BE2C (cell line): Measurements from ENCODE around the gene UNC5A.
A peak's percentile ranks its signal among the peaks of the same experiment; 100 is the strongest.

Experiments used
- DNase-seq: peaks from one replicate; pipeline ENCODE4 v3.0.0-alpha.2; 2020
- H3K27me3 ChIP-seq: fragments of 250-450 bp; sonication (Bioruptor Pico); 2 replicates; pipeline ENCODE4 v1.5.1; 2020; ENCODE audit warnings: mild to moderate bottlenecking
- H3K36me3 ChIP-seq: fragments of 250-450 bp; sonication (Bioruptor Pico); 2 replicates; pipeline ENCODE4 v1.5.1; 2020; ENCODE audit warnings: mild to moderate bottlenecking
- H3K4me1 ChIP-seq: fragments of 250-450 bp; sonication (Bioruptor Pico); 2 replicates; pipeline ENCODE4 v1.5.1; 2020
- H3K4me3 ChIP-seq: 2 replicates; pipeline ENCODE4 v1.5.1; 2011; ENCODE audit warnings: low read depth, low read length
- H3K9me3 ChIP-seq: fragments of 250-450 bp; sonication (Bioruptor Pico); 2 replicates; pipeline ENCODE4 v1.5.1; 2020
- TF ChIP-seq, protein P1 (sequence below): IDR thresholded peaks from 2 replicates; pipeline ENCODE4 v1.5.1; 2012; ENCODE audit warnings: mild to moderate bottlenecking, low read depth, low read length

The UNC5A gene

DNA sequence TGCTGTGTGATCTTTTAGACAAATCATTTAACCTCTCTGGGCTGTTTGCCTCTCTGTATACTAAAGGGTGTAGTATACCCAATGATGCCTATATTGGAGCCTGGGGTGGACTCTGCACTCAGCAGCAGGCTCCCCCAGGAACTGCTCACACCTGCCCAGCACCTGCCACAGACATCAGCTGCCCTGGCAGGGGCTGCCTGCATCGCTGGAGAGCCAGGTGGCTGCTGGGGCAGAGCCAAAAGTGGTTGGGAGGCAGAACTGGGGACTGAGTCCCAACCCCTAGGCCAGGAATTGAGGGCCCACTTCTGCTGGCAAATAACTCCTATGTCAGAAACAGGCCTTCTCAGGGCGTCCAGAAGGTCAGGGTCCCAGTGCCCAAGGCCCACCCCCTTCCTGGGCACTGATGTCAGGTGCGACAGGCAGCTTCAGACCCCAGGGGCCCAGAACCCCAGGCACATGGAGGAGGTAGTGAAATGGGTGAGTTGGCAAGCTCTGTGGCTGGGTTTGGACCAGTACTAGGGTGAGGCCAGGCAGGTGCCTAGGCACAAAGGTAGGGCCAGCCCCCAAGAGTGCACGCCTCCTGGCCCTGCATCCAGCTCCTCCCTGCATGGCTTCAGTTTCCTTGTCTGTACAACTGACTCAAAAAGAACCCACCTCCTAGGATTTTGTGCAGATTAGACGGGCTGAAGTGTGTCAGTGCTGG lies 5.8 kb downstream of the UNC5A start:
- Histone ChIP-seq H3K4me3 (no peak overlapping the region), H3K36me3 (no peaks in the 10 kb centered on the region), H3K27me3 (no peaks in the 10 kb centered on the region), H3K9me3 (no peaks in the 10 kb centered on the region), H3K4me1 (peaks cover 22% of the 10 kb centered on the region)
- no peak for DNase-seq
- TF ChIP-seq, protein P1, sequence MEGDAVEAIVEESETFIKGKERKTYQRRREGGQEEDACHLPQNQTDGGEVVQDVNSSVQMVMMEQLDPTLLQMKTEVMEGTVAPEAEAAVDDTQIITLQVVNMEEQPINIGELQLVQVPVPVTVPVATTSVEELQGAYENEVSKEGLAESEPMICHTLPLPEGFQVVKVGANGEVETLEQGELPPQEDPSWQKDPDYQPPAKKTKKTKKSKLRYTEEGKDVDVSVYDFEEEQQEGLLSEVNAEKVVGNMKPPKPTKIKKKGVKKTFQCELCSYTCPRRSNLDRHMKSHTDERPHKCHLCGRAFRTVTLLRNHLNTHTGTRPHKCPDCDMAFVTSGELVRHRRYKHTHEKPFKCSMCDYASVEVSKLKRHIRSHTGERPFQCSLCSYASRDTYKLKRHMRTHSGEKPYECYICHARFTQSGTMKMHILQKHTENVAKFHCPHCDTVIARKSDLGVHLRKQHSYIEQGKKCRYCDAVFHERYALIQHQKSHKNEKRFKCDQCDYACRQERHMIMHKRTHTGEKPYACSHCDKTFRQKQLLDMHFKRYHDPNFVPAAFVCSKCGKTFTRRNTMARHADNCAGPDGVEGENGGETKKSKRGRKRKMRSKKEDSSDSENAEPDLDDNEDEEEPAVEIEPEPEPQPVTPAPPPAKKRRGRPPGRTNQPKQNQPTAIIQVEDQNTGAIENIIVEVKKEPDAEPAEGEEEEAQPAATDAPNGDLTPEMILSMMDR, result no peak

- peak overlapping the region; percentile 23; the same call in 1 of the 2 replicates for H3K4me3 ChIP-seq
- DNase-seq, result peak; percentile 58
- peaks cover 21% of the 10 kb centered on the region for H3K4me1 ChIP-seq
- H3K27me3 ChIP-seq, result no peaks in the 10 kb centered on the region
- H3K9me3 ChIP-seq, result no peaks in the 10 kb centered on the region
- H3K36me3 ChIP-seq, result no peaks in the 10 kb centered on the region
- TF ChIP-seq, protein P1, result no peak
Measured at GRCh38 chr5:176816791-176817347, 6.5 kb downstream of the UNC5A start.

- H3K27me3 ChIP-seq, result no peaks in the 10 kb centered on the region
Measured at GRCh38 chr5:176817369-176817840, 7.0 kb downstream of the UNC5A start.

DNA sequence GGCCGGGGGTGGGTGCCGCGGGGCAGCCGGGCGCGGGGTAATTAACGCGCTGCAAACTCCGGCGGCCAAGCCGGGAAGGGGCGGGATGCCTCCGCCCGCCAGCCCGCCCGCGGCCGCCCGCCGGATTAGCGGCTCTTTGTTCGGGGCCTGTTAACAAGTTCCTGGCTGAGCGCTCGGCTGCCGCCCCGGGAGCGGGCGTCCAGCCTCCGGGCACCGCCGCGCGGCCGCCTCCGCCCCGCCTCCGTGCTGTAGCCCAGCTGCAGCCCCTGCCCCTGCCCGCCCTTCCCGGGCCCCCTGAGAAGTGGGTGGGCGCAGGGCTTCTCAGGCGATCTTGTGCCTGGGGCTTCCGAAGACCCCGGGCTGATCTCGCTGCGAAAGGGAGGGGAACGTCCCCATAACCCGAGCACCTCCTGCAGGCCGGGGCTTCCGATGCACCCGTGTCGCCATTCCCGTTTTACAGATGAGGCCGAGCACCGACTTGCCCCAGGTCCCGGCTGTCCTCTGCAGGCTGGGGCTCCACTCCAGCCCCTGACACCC lies 7.5 kb downstream of the UNC5A start:
- TF ChIP-seq, protein P1, result peak; percentile 66
- Histone ChIP-seq H3K36me3 (no peaks in the 10 kb centered on the region), H3K27me3 (no peaks in the 10 kb centered on the region), H3K9me3 (no peaks in the 10 kb centered on the region), H3K4me1 (peaks cover 25% of the 10 kb centered on the region), H3K4me3 (peak overlapping the region; percentile 53)
- DNase-seq, result peak; percentile 75

More at GRCh38 chr5:176817369-176817840, 7.0 kb downstream of the UNC5A start:
- H3K36me3 ChIP-seq, result no peaks in the 10 kb centered on the region
- peaks cover 21% of the 10 kb centered on the region for H3K4me1 ChIP-seq
- peak overlapping the region; percentile 53 for H3K4me3 ChIP-seq
- DNase-seq, result peak; percentile 74
- H3K9me3 ChIP-seq, result no peaks in the 10 kb centered on the region
- TF ChIP-seq, protein P1, result no peak

GRCh38 chr5:176818391-176819098 lies 8.2 kb downstream of the UNC5A start:
- Histone ChIP-seq H3K9me3 (no peaks in the 10 kb centered on the region), H3K4me3 (peak overlapping the region; percentile 53), H3K36me3 (no peaks in the 10 kb centered on the region), H3K4me1 (peaks cover 22% of the 10 kb centered on the region), H3K27me3 (no peaks in the 10 kb centered on the region)
- peak; percentile 4 for DNase-seq
- TF ChIP-seq, protein P1, result no peak
